ENCODE data around the gene PPP6R3. TPM values are rescaled to one million over a fixed set of nuclear protein-coding genes. Genes with fewer than 3 reads are reported as not detected.
A peak's percentile ranks its signal among the peaks of the same experiment; 100 is the strongest.

The PPP6R3 gene
- total and polyA plus RNA-seq, 2 of the 8 experiments (the other 6 are each of a cell fraction or from before 2014, with no cell fraction given) = 44.6 to 150 TPM

DNA sequence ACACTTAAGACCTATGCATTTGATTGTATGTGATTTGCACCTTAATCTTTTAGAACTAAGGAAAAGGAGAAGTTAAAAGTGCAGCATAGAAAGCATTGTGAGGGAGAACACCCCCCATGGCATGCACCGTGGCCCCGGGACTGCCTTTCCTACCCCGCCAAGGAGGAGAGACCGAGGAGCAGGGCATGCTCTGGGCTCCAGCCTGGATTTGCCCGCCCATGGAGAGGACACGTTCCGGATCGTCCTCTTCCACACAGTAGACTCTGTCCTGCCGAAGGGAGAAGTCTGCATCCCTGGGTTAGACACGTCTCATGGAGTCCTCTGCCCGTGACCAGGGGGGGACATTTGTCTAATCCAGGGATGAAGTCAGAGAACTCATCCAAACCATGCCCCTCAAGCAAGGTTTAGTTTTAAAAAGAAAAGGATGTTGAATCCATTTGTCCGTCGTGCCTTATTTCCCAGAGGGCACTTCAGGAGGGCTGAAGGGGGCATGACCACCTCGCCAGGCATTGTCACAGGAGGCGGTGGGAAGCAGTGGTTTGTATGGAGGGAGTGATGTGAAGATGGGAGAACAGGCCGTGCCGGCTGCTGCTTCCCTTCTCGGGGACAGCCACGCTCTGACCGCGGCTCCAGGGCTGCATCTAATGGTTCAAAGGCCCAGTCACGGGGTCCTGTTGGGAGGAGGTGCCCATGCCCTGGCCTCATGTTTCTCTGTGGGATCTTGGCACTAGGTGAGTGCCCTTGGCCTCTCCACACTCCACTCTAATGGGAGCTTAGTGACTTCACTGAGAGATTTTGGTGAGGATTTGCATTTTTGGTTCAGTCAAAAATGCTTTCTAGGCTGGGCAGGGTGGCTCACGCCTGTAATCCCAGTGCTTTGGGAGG lies 157.6 kb downstream of the PPP6R3 start:
- H3K36me3 ChIP-seq (ENCODE audit: control insufficient read depth in 2 of 4, insufficient read depth in 4 of 4, low read length in 3 of 4) = peaks cover 6 to 25% (median 15%) of the 10 kb centered on the region in 4 experiments
- H4K5ac ChIP-seq (ENCODE audit: insufficient read length, low read depth, low read length) = no peak overlapping the region
- FAIRE-seq (no peak), DNase-seq (ENCODE audit: low read depth in 1 of 2, low spot score in 2 of 2) (no peak)
- no peaks in the 10 kb centered on the region for H3K27me3 ChIP-seq (replicated peaks in 1 of 4; ENCODE audit: control insufficient read depth in 3 of 4, extremely low read depth in 1 of 4, insufficient read depth in 3 of 4, low read length in 3 of 4)
- H3K9me3 ChIP-seq (ENCODE audit: insufficient read depth in 2 of 2, low read depth in 1 of 2, low read length in 1 of 2) = peaks cover 6 to 7% of the 10 kb centered on the region in 2 experiments; a peak in 3 of 4 replicates
- H3K9ac ChIP-seq (replicated peaks in 1 of 4; ENCODE audit: extremely low read depth in 1 of 4, low read depth in 3 of 4, low read length in 3 of 4) = no peak overlapping the region
- no peak overlapping the region for H3K23ac ChIP-seq (ENCODE audit: insufficient read length)
- H2AFZ ChIP-seq (ENCODE audit: low read length) = no peak overlapping the region
- no peak overlapping the region for H2BK15ac ChIP-seq (ENCODE audit: low read length)
- H3K4me1 ChIP-seq (replicated peaks in 1 of 4; ENCODE audit: control insufficient read depth in 3 of 4, insufficient read depth in 4 of 4, low read length in 3 of 4) = no peaks in the 10 kb centered on the region
- H3K18ac ChIP-seq (ENCODE audit: extremely low read depth, low read length) = peak overlapping the region; percentile 24; the same call in 1 of the 2 replicates
- H4K8ac ChIP-seq (ENCODE audit: extremely low read depth, insufficient read depth, low read length) = no peak overlapping the region
- H3K27ac ChIP-seq (ENCODE audit: low read depth, low read length) = no peak overlapping the region
- no peaks in the 10 kb centered on the region for H3K79me1 ChIP-seq (ENCODE audit: low read depth, low read length)
- H3K4ac ChIP-seq (replicated peaks; ENCODE audit: insufficient read length, low read depth, low read length) = no peak overlapping the region
- no peak overlapping the region for H2BK5ac ChIP-seq (ENCODE audit: low read depth, low read length)
- ChIA-PET CTCF (ENCODE audit: partially characterized antibody) (interaction anchor here (1.5 kb wide), 1 partner anchor 180 kb away, joined by 6 read pairs; no protein-coding TSS in a partner anchor), POLR2A (ENCODE audit: partially characterized antibody) (interaction anchor here (0.9 kb wide), 1 partner anchor 105 kb away, joined by 3 read pairs; no protein-coding TSS in a partner anchor)
- no peak overlapping the region for H4K91ac ChIP-seq (replicated peaks; ENCODE audit: insufficient read length, low read length)
- H3K56ac ChIP-seq (replicated peaks; ENCODE audit: insufficient read length, low read depth, low read length) = no peak overlapping the region
- no peak overlapping the region for H3K4me2 ChIP-seq (ENCODE audit: insufficient read depth in 1 of 2, low read depth in 2 of 2, low read length in 2 of 2)
- H3K23me2 ChIP-seq (ENCODE audit: low read depth, low read length) = no peaks in the 10 kb centered on the region
- 87% methylated on average over 23 of the region's 23 CpGs; no CpG with 5 or more reads in 1 of the 2 experiments for WGBS, 2 experiments (ENCODE audit: extremely low coverage in 1 of 2, insufficient coverage in 1 of 2, insufficient read length in 1 of 2, insufficient replicate concordance in 2 of 2, low coverage in 1 of 2, low lambda C conversion rate in 2 of 2, missing lambda C conversion rate in 1 of 2)
- no peak overlapping the region for H2BK12ac ChIP-seq (ENCODE audit: low read depth, low read length)
- H2AK5ac ChIP-seq (ENCODE audit: low read depth, low read length) = no peak overlapping the region
- no peak overlapping the region for H3K4me3 ChIP-seq (ENCODE audit: extremely low read depth in 1 of 4, insufficient read depth in 2 of 4, low read depth in 3 of 4, low read length in 4 of 4)
- no peak overlapping the region for H2BK120ac ChIP-seq (replicated peaks; ENCODE audit: low read depth, low read length)
- H3K14ac ChIP-seq (ENCODE audit: insufficient read length) = no peak overlapping the region
- H3K79me2 ChIP-seq (ENCODE audit: control insufficient read depth in 1 of 2, insufficient read depth in 2 of 2, low read length in 2 of 2) = no peaks in the 10 kb centered on the region
- no peaks in the 10 kb centered on the region for H4K20me1 ChIP-seq (replicated peaks in 1 of 2; ENCODE audit: control insufficient read depth in 1 of 2, insufficient read depth in 2 of 2, low read length in 2 of 2)
- H2BK20ac ChIP-seq (ENCODE audit: low read length) = no peak overlapping the region
- no peak for TF ChIP-seq KDM1A (IDR thresholded peaks at IDR 0.05; ENCODE audit: borderline replicate concordance, low read length)
- no peak for TF ChIP-seq POLR2A (IDR thresholded peaks at IDR 0.05; ENCODE audit: control extremely low read depth in 1 of 2, low read depth in 2 of 2, low read length in 2 of 2)
- no peak for TF ChIP-seq BCL11A (IDR thresholded peaks at IDR 0.05; ENCODE audit: low read depth in 2 of 2, low read length in 2 of 2)
- no peak for TF ChIP-seq USF2 (IDR thresholded peaks at IDR 0.05; ENCODE audit: low read length)
- no peak for TF ChIP-seq E2F6 (IDR thresholded peaks at IDR 0.05)
- TF ChIP-seq ZNF274 (IDR thresholded peaks at IDR 0.05; ENCODE audit: borderline replicate concordance, extremely low read depth, low read length) = no peak
- no peak for TF ChIP-seq FOSL1 (IDR thresholded peaks at IDR 0.05; ENCODE audit: insufficient read depth, low read depth, low read length)
- no peak for TF ChIP-seq KDM5A (IDR thresholded peaks at IDR 0.05; ENCODE audit: low read length)
- TF ChIP-seq SP4 (IDR thresholded peaks at IDR 0.05; ENCODE audit: low read length) = no peak
- TF ChIP-seq NRF1 (IDR thresholded peaks at IDR 0.05; ENCODE audit: low read depth, low read length) = no peak
